Skin epidermis (tissue), 12 donors: ENCODE data around the gene NTRK3.

Experiments
- H3K27ac ChIP-seq, 21 experiments: fragments of 200-600 bp; sonication (generic) in 11 of 21; one replicate each; pipeline ENCODE4 v1.5.0; 2020; ENCODE audit warnings: mild to moderate bottlenecking in 3 of 21, inconsistent platforms in 2 of 21, moderate library complexity in 2 of 21
- H3K4me3 ChIP-seq, 7 experiments: fragments of 200-600 bp; sonication (generic) in 2 of 7; one replicate each; pipeline ENCODE4 v1.5.0; 2020; ENCODE audit warnings: inconsistent platforms in 2 of 7, mild to moderate bottlenecking in 2 of 7, moderate library complexity in 1 of 7

The NTRK3 gene

GRCh38 chr15:88193415-88193814, 63.1 kb downstream of the NTRK3 start:
- Histone ChIP-seq H3K4me3 (no peak overlapping the region), H3K27ac (no peak overlapping the region)

DNA sequence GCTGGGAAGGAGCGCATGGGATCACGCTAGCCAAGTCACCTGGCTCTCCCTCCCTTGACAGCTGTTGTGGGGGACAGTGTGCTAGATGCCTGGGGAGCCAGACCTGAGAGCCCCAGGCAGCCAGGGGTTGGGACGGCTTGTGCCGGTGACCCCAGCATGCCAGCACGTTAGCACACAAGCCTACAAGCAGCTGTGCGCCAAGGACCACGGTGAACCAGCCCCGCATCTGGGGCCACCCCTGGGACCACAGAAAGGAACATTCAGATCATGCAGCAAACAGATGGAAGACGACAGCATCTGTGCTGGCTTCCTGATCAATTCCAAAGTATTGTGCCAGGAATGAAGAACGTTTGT, 64.8 kb downstream of the NTRK3 start:
- no peak overlapping the region for H3K4me3 ChIP-seq

GRCh38 chr15:88190232-88190631, 66.3 kb downstream of the NTRK3 start:
- no peak overlapping the region for H3K4me3 ChIP-seq

More for the DNA sequence above, 64.8 kb downstream of the NTRK3 start:
- no peak overlapping the region for H3K27ac ChIP-seq

GRCh38 chr15:88188300-88188699, 68.2 kb downstream of the NTRK3 start:
- no peak overlapping the region for H3K27ac ChIP-seq

More at GRCh38 chr15:88190232-88190631, 66.3 kb downstream of the NTRK3 start:
- no peak overlapping the region for H3K27ac ChIP-seq

DNA sequence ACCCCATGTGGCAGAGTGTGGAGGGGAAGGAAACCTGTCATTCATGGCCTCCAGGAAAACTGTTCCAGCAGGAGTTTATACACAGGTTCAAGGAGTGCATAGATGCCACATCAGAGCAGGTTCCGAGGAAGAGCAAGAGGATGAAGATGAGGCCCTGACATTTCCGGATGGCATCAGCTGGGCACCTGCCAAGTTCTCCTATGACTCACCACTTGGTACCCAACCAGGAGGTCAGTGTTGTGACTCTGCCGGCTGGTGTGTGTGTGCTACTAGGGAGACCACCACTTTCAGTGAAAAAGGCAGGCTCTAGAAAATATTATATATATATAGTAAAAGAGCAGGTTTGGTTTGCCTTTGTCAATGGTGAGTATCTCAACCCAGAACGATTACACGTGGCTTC, 69.3 kb downstream of the NTRK3 start:
- H3K4me3 ChIP-seq, result no peak overlapping the region
- no peak overlapping the region for H3K27ac ChIP-seq

More at GRCh38 chr15:88188300-88188699, 68.2 kb downstream of the NTRK3 start:
- H3K4me3 ChIP-seq, result no peak overlapping the region

- Histone ChIP-seq H3K4me3 (no peak overlapping the region), H3K27ac (no peak overlapping the region)
These were observed 71.0 kb downstream of the NTRK3 start for GRCh38 chr15:88185584-88185983.

- no peak overlapping the region for H3K4me3 ChIP-seq
- no peak overlapping the region for H3K27ac ChIP-seq
These were observed 74.9 kb downstream of the NTRK3 start for GRCh38 chr15:88181613-88182012.

- no peak overlapping the region for H3K27ac ChIP-seq
- H3K4me3 ChIP-seq, result no peak overlapping the region
These were observed 77.0 kb downstream of the NTRK3 start for GRCh38 chr15:88179562-88179961.

DNA sequence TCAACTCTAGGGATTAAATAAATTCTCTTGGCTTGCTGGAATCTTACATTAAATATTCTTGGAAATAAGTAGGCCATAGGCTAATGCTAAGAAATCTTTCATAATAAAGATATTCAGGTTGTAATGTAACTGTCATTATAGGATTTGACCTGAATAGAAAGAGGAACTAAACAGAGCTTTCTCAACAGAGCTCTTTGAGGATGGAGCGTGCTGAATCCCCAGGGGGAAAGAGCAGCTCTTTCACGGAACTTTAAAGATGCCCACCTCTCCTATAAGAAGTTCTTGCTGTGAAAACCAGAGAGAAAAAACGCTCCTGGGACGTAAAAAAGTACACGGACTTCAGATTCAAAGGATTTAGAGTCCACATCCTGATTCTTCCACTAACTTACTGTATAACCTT, 77.9 kb downstream of the NTRK3 start:
- H3K4me3 ChIP-seq, result no peak overlapping the region
- no peak overlapping the region for H3K27ac ChIP-seq

DNA sequence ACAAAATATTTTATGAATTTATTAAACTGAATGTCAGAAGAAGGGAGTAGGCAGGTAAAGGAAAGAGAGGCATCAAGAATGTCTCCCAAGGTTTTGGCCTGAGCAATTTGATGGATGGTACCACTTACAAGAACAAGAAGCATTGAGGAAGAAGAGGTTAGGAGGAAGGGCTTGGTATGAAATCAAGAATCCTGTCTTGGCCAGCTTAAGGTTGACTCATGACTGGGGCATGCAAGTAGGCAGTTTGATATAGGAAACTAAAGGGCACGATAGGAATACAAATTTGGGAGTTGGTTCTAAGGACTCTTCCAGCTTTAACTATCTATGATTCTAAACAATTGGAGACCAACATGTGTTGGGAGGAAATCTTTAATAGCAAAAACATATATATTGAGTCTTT, 79.1 kb downstream of the NTRK3 start:
- no peak overlapping the region for H3K27ac ChIP-seq
- no peak overlapping the region for H3K4me3 ChIP-seq

- H3K4me3 ChIP-seq, result no peak overlapping the region
- H3K27ac ChIP-seq, result no peak overlapping the region
These were observed 82.0 kb downstream of the NTRK3 start for GRCh38 chr15:88174571-88174970.

DNA sequence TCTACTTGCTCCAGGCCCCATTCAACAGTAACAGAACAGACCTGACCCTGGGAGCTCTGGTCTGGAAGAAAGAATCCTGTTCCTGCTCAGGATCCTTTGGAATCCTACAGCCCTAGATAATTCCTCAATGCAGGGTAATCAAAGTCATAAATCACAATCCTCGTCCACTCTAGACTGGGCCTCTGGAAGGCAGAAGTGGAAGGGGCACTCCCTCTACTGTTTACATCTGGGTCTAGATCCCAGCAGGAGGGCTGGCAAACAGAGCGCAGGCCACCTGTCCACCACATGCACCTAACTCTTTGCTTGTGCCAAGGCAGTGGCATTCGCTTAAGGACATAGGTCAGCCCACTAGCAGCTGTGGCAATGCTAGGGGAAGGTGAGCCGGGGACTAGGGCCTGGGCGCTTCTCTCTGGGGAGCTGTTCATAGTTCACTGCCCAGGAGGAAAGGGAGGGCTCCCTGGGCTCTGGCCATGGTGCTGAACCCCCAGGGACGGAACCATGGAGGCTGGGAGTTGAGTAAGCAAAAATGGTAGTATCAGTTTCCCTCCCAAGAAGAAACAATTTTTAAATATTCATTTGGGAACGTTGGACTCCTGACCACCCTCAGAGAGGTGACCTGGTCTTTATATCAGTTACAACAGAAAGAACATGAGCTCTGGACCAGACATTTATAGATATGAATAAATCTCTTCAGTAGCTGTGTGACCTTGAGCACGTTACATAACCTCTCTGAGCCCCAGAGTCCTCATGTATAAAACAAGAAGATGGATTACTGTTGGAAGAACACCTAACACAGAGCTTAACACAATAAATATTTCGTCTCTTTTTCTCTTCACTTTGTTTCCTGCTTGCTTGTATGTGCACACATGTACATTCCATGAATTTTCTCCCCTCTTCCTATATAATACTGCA, 90.2 kb downstream of the NTRK3 start:
- no peak overlapping the region for H3K27ac ChIP-seq

GRCh38 chr15:88161636-88162035, 94.9 kb downstream of the NTRK3 start:
- no peak overlapping the region for H3K27ac ChIP-seq
- H3K4me3 ChIP-seq, result no peak overlapping the region

More for the DNA sequence above, 90.2 kb downstream of the NTRK3 start:
- no peak overlapping the region for H3K4me3 ChIP-seq

- Histone ChIP-seq H3K4me3 (no peak overlapping the region), H3K27ac (no peak overlapping the region)
These were observed 101.2 kb downstream of the NTRK3 start for GRCh38 chr15:88155310-88155709.

- Histone ChIP-seq H3K4me3 (no peak overlapping the region), H3K27ac (no peak overlapping the region)
These were observed 103.9 kb downstream of the NTRK3 start for GRCh38 chr15:88152672-88153071.

- H3K27ac ChIP-seq, result no peak overlapping the region
These were observed 108.8 kb downstream of the NTRK3 start for GRCh38 chr15:88147760-88148159.

DNA sequence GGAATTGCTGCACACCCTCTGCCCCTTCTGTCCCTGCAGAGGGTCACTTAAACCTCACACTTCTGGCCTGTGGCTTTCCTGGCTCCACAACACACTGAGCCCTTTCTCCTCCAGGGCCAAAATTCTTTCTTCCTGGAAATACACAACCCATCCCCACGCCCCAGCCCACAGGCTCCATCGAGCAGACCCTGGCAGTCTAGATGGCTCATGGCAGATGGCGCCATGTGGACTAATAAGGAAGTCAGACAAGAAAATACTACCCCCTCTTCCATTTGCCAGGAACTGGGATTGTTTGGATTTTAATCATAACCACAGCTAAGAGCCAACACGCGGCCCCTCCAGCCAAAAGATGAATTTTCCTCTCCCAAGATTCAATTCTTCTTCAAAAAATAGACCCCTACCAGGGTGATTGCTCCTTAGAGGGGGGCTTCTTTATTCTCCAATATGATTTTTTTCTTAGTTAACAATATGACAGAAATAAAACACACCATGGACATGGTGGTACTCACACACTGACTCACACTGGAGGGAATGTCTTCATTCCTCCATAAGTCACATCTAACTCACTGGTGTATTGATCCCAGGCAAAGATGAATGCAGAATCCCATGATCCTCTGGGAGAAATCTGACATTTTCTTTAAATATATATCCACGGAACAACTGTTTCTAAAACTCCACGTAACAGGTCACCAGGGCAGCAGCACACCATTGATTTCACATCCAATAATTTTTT, 111.5 kb downstream of the NTRK3 start:
- no peak overlapping the region for H3K27ac ChIP-seq

More at GRCh38 chr15:88147760-88148159, 108.8 kb downstream of the NTRK3 start:
- no peak overlapping the region for H3K4me3 ChIP-seq

GRCh38 chr15:88142121-88142520, 114.4 kb downstream of the NTRK3 start:
- Histone ChIP-seq H3K4me3 (no peak overlapping the region), H3K27ac (no peak overlapping the region)

More for the DNA sequence above, 111.5 kb downstream of the NTRK3 start:
- no peak overlapping the region for H3K4me3 ChIP-seq

- Histone ChIP-seq H3K4me3 (no peak overlapping the region), H3K27ac (no peak overlapping the region)
These were observed 115.2 kb downstream of the NTRK3 start for GRCh38 chr15:88141269-88141889.

- no peak overlapping the region for H3K4me3 ChIP-seq
These were observed 116.1 kb downstream of the NTRK3 start for GRCh38 chr15:88140398-88140797.

More at GRCh38 chr15:88140398-88140797, 116.1 kb downstream of the NTRK3 start:
- no peak overlapping the region for H3K27ac ChIP-seq
